ENCODE results near the gene CD82.

The CD82 gene

GRCh38 chr11:44570411-44571155 lies 5.1 kb downstream of the CD82 start:
- H3K27ac ChIP-seq: no peak overlapping the region
- TF ChIP-seq CTCF (conservative IDR thresholded peaks at IDR 0.05): no peak

GRCh38 chr11:44571871-44572270 lies 6.4 kb downstream of the CD82 start:
- no peak overlapping the region for H3K27ac ChIP-seq
- no peak for TF ChIP-seq CTCF (conservative IDR thresholded peaks at IDR 0.05)

GRCh38 chr11:44572436-44572835 lies 7.0 kb downstream of the CD82 start:
- H3K27ac ChIP-seq: no peak overlapping the region
- no peak for TF ChIP-seq CTCF (conservative IDR thresholded peaks at IDR 0.05)

GRCh38 chr11:44572884-44573283 lies 7.4 kb downstream of the CD82 start:
- no peak for TF ChIP-seq CTCF (conservative IDR thresholded peaks at IDR 0.05)
- H3K27ac ChIP-seq: no peak overlapping the region

- TF ChIP-seq CTCF (conservative IDR thresholded peaks at IDR 0.05): no peak
- no peak overlapping the region for H3K27ac ChIP-seq
Measured at GRCh38 chr11:44573333-44573732, 7.9 kb downstream of the CD82 start.

GRCh38 chr11:44574610-44575287 lies 9.3 kb downstream of the CD82 start:
- TF ChIP-seq CTCF (conservative IDR thresholded peaks at IDR 0.05): no peak
- no peak overlapping the region for H3K27ac ChIP-seq

GRCh38 chr11:44575288-44575672 lies 9.8 kb downstream of the CD82 start:
- TF ChIP-seq CTCF (conservative IDR thresholded peaks at IDR 0.05): no peak
- H3K27ac ChIP-seq: no peak overlapping the region

Measured in VCaP (cell line).